Fibroblast of lung (primary cell): ENCODE measurements around the gene USP7.

ENCODE experiments used
- EZH2 ChIP-seq: IDR thresholded peaks from 2 replicates; pipeline ENCODE4 v1.5.1; 2012; ENCODE audit warnings: low read length, control low read depth, mild to moderate bottlenecking; ENCODE audit errors: missing control alignments
- TF ChIP-seq, protein P1 (sequence below), 2 donors: IDR thresholded peaks in 1 of 2; conservative IDR thresholded peaks in 1 of 2; 1 replicate in 1 of 2; 2 replicates in 1 of 2; pipeline ENCODE4 v1.5.1; 2011 to 2012; ENCODE audit warnings: low read length in 2 of 2, control low read depth in 1 of 2, inconsistent platforms in 1 of 2, low read depth in 1 of 2, mild to moderate bottlenecking in 1 of 2

DNA sequence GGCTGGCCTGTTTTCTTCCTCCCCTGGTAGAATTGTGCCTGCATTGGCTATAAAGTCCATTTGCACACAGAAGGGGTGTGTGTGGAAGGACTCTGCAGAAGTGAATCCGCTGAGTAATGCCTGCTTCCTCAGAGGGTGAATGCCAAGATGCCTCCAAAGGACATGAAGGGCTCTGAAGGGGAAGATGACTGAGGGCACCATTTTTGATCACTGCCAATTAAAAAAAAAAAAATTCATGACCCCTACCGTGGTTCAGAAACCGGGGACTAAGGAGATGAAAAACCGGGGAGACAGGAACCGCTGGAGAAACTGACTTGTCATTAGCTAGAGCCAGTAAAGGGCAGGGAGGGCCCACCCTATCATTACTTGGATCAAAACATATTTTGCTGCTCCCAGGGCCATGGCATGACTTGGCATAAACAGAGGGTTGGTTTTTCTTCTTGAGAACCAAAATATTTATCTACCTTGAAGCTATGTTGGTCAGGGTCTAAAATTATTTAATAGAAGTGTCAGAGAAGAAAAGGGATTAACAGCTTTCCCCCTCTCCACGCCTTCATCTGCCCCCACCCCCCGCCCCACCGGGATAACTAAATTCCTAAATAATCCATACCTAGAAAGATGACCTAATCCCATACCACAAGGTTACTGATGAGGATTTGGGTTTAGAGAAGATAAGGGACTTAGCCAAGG is 3.6 kb upstream of the USP7 start:
- TF ChIP-seq, protein P1, sequence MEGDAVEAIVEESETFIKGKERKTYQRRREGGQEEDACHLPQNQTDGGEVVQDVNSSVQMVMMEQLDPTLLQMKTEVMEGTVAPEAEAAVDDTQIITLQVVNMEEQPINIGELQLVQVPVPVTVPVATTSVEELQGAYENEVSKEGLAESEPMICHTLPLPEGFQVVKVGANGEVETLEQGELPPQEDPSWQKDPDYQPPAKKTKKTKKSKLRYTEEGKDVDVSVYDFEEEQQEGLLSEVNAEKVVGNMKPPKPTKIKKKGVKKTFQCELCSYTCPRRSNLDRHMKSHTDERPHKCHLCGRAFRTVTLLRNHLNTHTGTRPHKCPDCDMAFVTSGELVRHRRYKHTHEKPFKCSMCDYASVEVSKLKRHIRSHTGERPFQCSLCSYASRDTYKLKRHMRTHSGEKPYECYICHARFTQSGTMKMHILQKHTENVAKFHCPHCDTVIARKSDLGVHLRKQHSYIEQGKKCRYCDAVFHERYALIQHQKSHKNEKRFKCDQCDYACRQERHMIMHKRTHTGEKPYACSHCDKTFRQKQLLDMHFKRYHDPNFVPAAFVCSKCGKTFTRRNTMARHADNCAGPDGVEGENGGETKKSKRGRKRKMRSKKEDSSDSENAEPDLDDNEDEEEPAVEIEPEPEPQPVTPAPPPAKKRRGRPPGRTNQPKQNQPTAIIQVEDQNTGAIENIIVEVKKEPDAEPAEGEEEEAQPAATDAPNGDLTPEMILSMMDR (conservative IDR thresholded peaks at IDR 0.05 in 1 of 2, IDR thresholded peaks at IDR 0.05 in 1 of 2; ENCODE audit: low read depth in 1 of 2, low read length in 2 of 2): no peak
- no peak for TF ChIP-seq EZH2
